IMR-90 (cell line): Measurements from ENCODE around the gene PSMC4. TPM values are rescaled to one million over a fixed set of nuclear protein-coding genes. Genes with fewer than 3 reads are reported as not detected.

Experiments
- ATAC-seq: fragments of 200-7000 bp; cut with Tn5 transposase; 2 replicates; pipeline ENCODE4 v1.9.1; 2020; ENCODE audit warnings: low read depth, mild to moderate bottlenecking, moderate library complexity
- BruUV-seq: library from RNA; stranded (reverse); fragments of 400-500 nt; replicated peaks from 2 replicates; lab custom pipeline; 2021; lab: Mats Ljungman, UMichigan
- CTCF ChIA-PET: fragments of 300-600 bp; formaldehyde crosslinking; extraction: SDS; loops from one replicate; lab custom pipeline; 2021; ENCODE audit warnings: antibody characterized with exemption; lab: Yijun Ruan, JAX
- POLR2A ChIA-PET: fragments of 300-600 bp; sonication (Branson Sonifier 250); formaldehyde crosslinking; loops from one replicate; lab custom pipeline; 2022; ENCODE audit warnings: antibody characterized with exemption; ENCODE audit not compliant: unreplicated experiment; lab: Charles Lee
- DNase-seq: peaks from one replicate; pipeline ENCODE4 v3.0.0; 2013
- H2AFZ ChIP-seq: replicated peaks from 2 replicates; pipeline ENCODE3; 2013; ENCODE audit warnings: low read length, mild to moderate bottlenecking; ENCODE audit not compliant: poor library complexity
- H2AK5ac ChIP-seq: 2 replicates; pipeline ENCODE4 v1.6.1; 2013; ENCODE audit warnings: low read depth, low read length, inconsistent platforms
- H2AK9ac ChIP-seq: replicated peaks from 2 replicates; pipeline ENCODE3; 2013; ENCODE audit warnings: mild to moderate bottlenecking, low read depth, low read length, moderate library complexity; ENCODE audit not compliant: poor library complexity
- H2BK120ac ChIP-seq: 2 replicates; pipeline ENCODE4 v1.6.1; 2013; ENCODE audit warnings: low read depth, low read length, inconsistent platforms
- H2BK15ac ChIP-seq: 3 replicates; pipeline ENCODE4 v1.6.1; 2013; ENCODE audit warnings: low read depth, low read length, inconsistent platforms
- H2BK20ac ChIP-seq: 2 replicates; pipeline ENCODE4 v1.6.1; 2013; ENCODE audit warnings: low read depth, mild to moderate bottlenecking, inconsistent platforms, low read length, moderate library complexity
- H2BK5ac ChIP-seq: 2 replicates; pipeline ENCODE4 v1.6.1; 2013; ENCODE audit warnings: mild to moderate bottlenecking, low read depth, low read length, inconsistent platforms; ENCODE audit not compliant: poor library complexity, severe bottlenecking
- H3K14ac ChIP-seq: replicated peaks from 2 replicates; pipeline ENCODE4 v1.6.1; 2013; ENCODE audit warnings: low read depth, low read length, inconsistent platforms
- H3K18ac ChIP-seq: 2 replicates; pipeline ENCODE4 v1.6.1; 2013; ENCODE audit warnings: low read depth, low read length, control low read depth
- H3K23ac ChIP-seq: 2 replicates; pipeline ENCODE4 v1.6.1; 2013; ENCODE audit warnings: low read depth, low read length, inconsistent platforms
- H3K27ac ChIP-seq: 2 replicates; pipeline ENCODE4 v1.5.1; 2013; ENCODE audit warnings: mild to moderate bottlenecking, control low read depth, low read length; ENCODE audit not compliant: insufficient read depth
- H3K27me3 ChIP-seq: 2 replicates; pipeline ENCODE4 v1.6.1; 2013; ENCODE audit warnings: low read length; ENCODE audit not compliant: control insufficient read depth, insufficient read depth
- H3K36me3 ChIP-seq: 2 replicates; pipeline ENCODE4 v1.6.1; 2013; ENCODE audit warnings: low read length, mixed read lengths; ENCODE audit not compliant: control insufficient read depth, insufficient read depth
- H3K4ac ChIP-seq: 2 replicates; pipeline ENCODE4 v1.6.1; 2013; ENCODE audit warnings: low read depth, low read length, inconsistent platforms
- H3K4me1 ChIP-seq: 2 replicates; pipeline ENCODE4 v1.6.1; 2013; ENCODE audit warnings: low read length, mixed read lengths; ENCODE audit not compliant: control insufficient read depth, insufficient read depth
- H3K4me2 ChIP-seq: 2 replicates; pipeline ENCODE4 v1.6.1; 2013; ENCODE audit warnings: low read depth, mild to moderate bottlenecking, control low read depth, low read length, moderate library complexity
- H3K4me3 ChIP-seq: 2 replicates; pipeline ENCODE4 v1.5.1; 2013; ENCODE audit warnings: low read depth, mild to moderate bottlenecking, control low read depth, low read length, moderate library complexity; ENCODE audit not compliant: insufficient read depth
- H3K56ac ChIP-seq: 2 replicates; pipeline ENCODE4 v1.6.1; 2013; ENCODE audit warnings: low read length, inconsistent platforms; ENCODE audit not compliant: insufficient read depth; ENCODE audit errors: extremely low read depth
- H3K79me1 ChIP-seq, 2 experiments: 2 replicates each; pipeline ENCODE4 v1.6.1; 2013; ENCODE audit warnings: low read length in 2 of 2, inconsistent platforms in 1 of 2, low read depth in 1 of 2
- H3K9ac ChIP-seq: 2 replicates; pipeline ENCODE4 v1.6.1; 2013; ENCODE audit warnings: low read depth, low read length, control low read depth
- H3K9me1 ChIP-seq: 2 replicates; pipeline ENCODE4 v1.6.1; 2013; ENCODE audit warnings: low read length, inconsistent platforms; ENCODE audit not compliant: insufficient read depth
- H3K9me3 ChIP-seq: 2 replicates; pipeline ENCODE4 v1.6.1; 2013; ENCODE audit warnings: low read length; ENCODE audit not compliant: control insufficient read depth, insufficient read depth
- H4K20me1 ChIP-seq: 2 replicates; pipeline ENCODE4 v1.6.1; 2013; ENCODE audit warnings: low read length, inconsistent platforms; ENCODE audit not compliant: insufficient read depth
- H4K5ac ChIP-seq: 2 replicates; pipeline ENCODE4 v1.6.1; 2013; ENCODE audit warnings: mild to moderate bottlenecking, low read depth, low read length, control low read depth
- H4K8ac ChIP-seq, 2 experiments: 2 replicates each; pipeline ENCODE4 v1.6.1; 2013; ENCODE audit warnings: low read depth in 2 of 2, low read length in 2 of 2, control low read depth in 1 of 2, inconsistent platforms in 1 of 2
- H4K91ac ChIP-seq: 2 replicates; pipeline ENCODE4 v1.6.1; 2013; ENCODE audit warnings: low read depth, low read length, inconsistent platforms; ENCODE audit not compliant: insufficient read depth
- BHLHE40 ChIP-seq: fragments of 150-350 bp; IDR thresholded peaks from 2 replicates; pipeline ENCODE4 v1.6.1; 2016; ENCODE audit warnings: mild to moderate bottlenecking, low read depth, low read length
- CEBPB ChIP-seq: IDR thresholded peaks from 2 replicates; pipeline ENCODE4 v1.6.1; 2012; ENCODE audit warnings: low read depth, low read length, improper control_type of control experiment
- MAZ ChIP-seq: IDR thresholded peaks from 2 replicates; pipeline ENCODE4 v1.6.1; 2012; ENCODE audit warnings: low read depth, mild to moderate bottlenecking, low read length, improper control_type of control experiment, moderate library complexity, borderline replicate concordance
- WGBS, 2 experiments: methylation state at CpG; one replicate each; pipeline versions ENCODE4 v1.1.5 to v1.1.7; 2013; ENCODE audit warnings: missing lambda C conversion rate in 2 of 2; ENCODE audit not compliant: insufficient read length in 1 of 2; ENCODE audit errors: extremely low coverage in 2 of 2; 5-methylcytosine and 5-hydroxymethylcytosine counted together
- dilution Hi-C: fragments of 300-500 bp; cut with HindIII; formaldehyde crosslinking; loops from one replicate; pipeline ENCODE4 v1.14.3; 2018; ENCODE audit warnings: low sequenced_read_pairs; ENCODE audit not compliant: unreplicated experiment
- in situ Hi-C: fragments of 300-500 bp; cut with MboI; formaldehyde crosslinking; loops from 3 replicates; pipeline ENCODE4 v1.14.3; 2019; ENCODE audit warnings: low sequenced_read_pairs, inconsistent platforms, mixed read lengths
- intact Hi-C: fragments of 100-400 bp; cut with micrococcal nuclease; formaldehyde crosslinking; loops from 2 replicates; pipeline ENCODE4 v1.10.0; 2022
- polyA plus RNA-seq, 3 experiments: library from polyadenylated mRNA; depleted of rRNA; stranded (reverse); fragments of >200 nt; gene quantifications; 2 replicates each; pipeline ENCODE4 v1.2.3, GENCODE V29; 2012; ENCODE audit warnings: low replicate concordance in 1 of 3
- total RNA-seq: library from RNA; depleted of rRNA; stranded (reverse); fragments of >200 nt; gene quantifications from 2 replicates; pipeline ENCODE4 v1.2.3, GENCODE V29; 2012
- TF ChIP-seq, protein P1 (sequence below): conservative IDR thresholded peaks from 2 replicates; pipeline ENCODE4 v1.5.1; 2012; ENCODE audit warnings: mild to moderate bottlenecking, low read depth, low read length, improper control_type of control experiment

Gene PSMC4
- total and polyA plus RNA-seq, 2 of the 4 experiments (the other 2 are of a cell fraction), result 148 to 216 TPM

- H3K4me1 ChIP-seq, result no peaks in the 10 kb centered on the region
- no peak overlapping the region for H2BK120ac ChIP-seq
- no peak overlapping the region for H4K8ac ChIP-seq
- intact Hi-C loops, result no loop called here
- DNase-seq (no peak), ATAC-seq (no peak)
- no peaks in the 10 kb centered on the region for H3K79me1 ChIP-seq
- no peak overlapping the region for H3K23ac ChIP-seq
- H3K27ac ChIP-seq, result no peak overlapping the region
- ChIA-PET CTCF (interaction anchor here (0.7 kb wide), 1 partner anchor 11 kb away, joined by 3 read pairs; no protein-coding TSS in a partner anchor), POLR2A (no interaction called here)
- no peak for TF ChIP-seq CEBPB
- TF ChIP-seq, protein P1, sequence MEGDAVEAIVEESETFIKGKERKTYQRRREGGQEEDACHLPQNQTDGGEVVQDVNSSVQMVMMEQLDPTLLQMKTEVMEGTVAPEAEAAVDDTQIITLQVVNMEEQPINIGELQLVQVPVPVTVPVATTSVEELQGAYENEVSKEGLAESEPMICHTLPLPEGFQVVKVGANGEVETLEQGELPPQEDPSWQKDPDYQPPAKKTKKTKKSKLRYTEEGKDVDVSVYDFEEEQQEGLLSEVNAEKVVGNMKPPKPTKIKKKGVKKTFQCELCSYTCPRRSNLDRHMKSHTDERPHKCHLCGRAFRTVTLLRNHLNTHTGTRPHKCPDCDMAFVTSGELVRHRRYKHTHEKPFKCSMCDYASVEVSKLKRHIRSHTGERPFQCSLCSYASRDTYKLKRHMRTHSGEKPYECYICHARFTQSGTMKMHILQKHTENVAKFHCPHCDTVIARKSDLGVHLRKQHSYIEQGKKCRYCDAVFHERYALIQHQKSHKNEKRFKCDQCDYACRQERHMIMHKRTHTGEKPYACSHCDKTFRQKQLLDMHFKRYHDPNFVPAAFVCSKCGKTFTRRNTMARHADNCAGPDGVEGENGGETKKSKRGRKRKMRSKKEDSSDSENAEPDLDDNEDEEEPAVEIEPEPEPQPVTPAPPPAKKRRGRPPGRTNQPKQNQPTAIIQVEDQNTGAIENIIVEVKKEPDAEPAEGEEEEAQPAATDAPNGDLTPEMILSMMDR, result no peak
- no peak for TF ChIP-seq BHLHE40
- TF ChIP-seq MAZ, result no peak
- no TSS peak for BruUV-seq
- no peak overlapping the region for H3K9ac ChIP-seq
- no peaks in the 10 kb centered on the region for H3K9me1 ChIP-seq
- H2BK15ac ChIP-seq, result no peak overlapping the region
- H3K18ac ChIP-seq, result no peak overlapping the region
- no peak overlapping the region for H4K91ac ChIP-seq
- H2BK5ac ChIP-seq, result no peak overlapping the region
- H2AFZ ChIP-seq, result no peak overlapping the region
- WGBS, 2 experiments, result 100% methylated on average over 1 of the region's 2 CpGs; no CpG with 5 or more reads in 1 of the 2 experiments
- H4K20me1 ChIP-seq, result no peaks in the 10 kb centered on the region
- H3K4ac ChIP-seq, result no peak overlapping the region
- H2AK9ac ChIP-seq, result no peak overlapping the region
- no peak overlapping the region for H3K4me3 ChIP-seq
- no peak overlapping the region for H4K5ac ChIP-seq
- in situ Hi-C loops, result no loop called here
- no peak overlapping the region for H2BK20ac ChIP-seq
- no peak overlapping the region for H3K4me2 ChIP-seq
- no peak overlapping the region for H3K56ac ChIP-seq
- no peaks in the 10 kb centered on the region for H3K27me3 ChIP-seq
- dilution Hi-C loops, result no loop called here
- H3K14ac ChIP-seq, result no peak overlapping the region
- H2AK5ac ChIP-seq, result no peak overlapping the region
- H3K9me3 ChIP-seq, result no peaks in the 10 kb centered on the region
- no peaks in the 10 kb centered on the region for H3K36me3 ChIP-seq
Observed at GRCh38 chr19:39951065-39951650, 19.8 kb upstream of the PSMC4 start.
